Common myeloid progenitor, CD34-positive (primary cell): ENCODE data around the gene SMNDC1.

Experiments
- CTCF ChIA-PET: fragments of 350-600 bp; sonication (Branson Sonifier 250); formaldehyde crosslinking; loops from one replicate; lab custom pipeline; 2021; ENCODE audit warnings: antibody characterized with exemption; lab: Charles Lee
- POLR2A ChIA-PET: fragments of 350-600 bp; sonication (Branson Sonifier 250); formaldehyde crosslinking; loops from one replicate; lab custom pipeline; 2021; ENCODE audit warnings: antibody characterized with exemption; lab: Charles Lee
- DNase-seq, 3 donors: peaks; one replicate each; pipeline versions ENCODE4 v3.0.0 to v3.0.0-alpha.2; 2013
- H3K27ac ChIP-seq, 2 experiments: 1 replicate in 1 of 2; 2 replicates in 1 of 2; pipeline ENCODE4 v1.7.0; 2013; ENCODE audit warnings: inconsistent platforms in 2 of 2, low read length in 2 of 2, mild to moderate bottlenecking in 2 of 2, low read depth in 1 of 2, moderate library complexity in 1 of 2; ENCODE audit not compliant: severe bottlenecking in 2 of 2, insufficient read depth in 1 of 2, poor library complexity in 1 of 2
- H3K27me3 ChIP-seq, 5 experiments: replicated peaks in 2 of 5; 1 replicate in 3 of 5; 2 replicates in 2 of 5; pipeline versions ENCODE4 v1.6.1 to v1.7.0; 2013; ENCODE audit warnings: low read length in 4 of 5, mild to moderate bottlenecking in 2 of 5, moderate library complexity in 2 of 5, inconsistent platforms in 1 of 5; ENCODE audit not compliant: insufficient read depth in 5 of 5, control insufficient read depth in 4 of 5
- H3K36me3 ChIP-seq, 4 experiments: 1 replicate in 2 of 4; 2 replicates in 2 of 4; pipeline versions ENCODE4 v1.6.1 to v1.7.0; 2013; ENCODE audit warnings: low read length in 3 of 4, control low read depth in 1 of 4, mild to moderate bottlenecking in 1 of 4; ENCODE audit not compliant: control insufficient read depth in 4 of 4, insufficient read depth in 4 of 4
- H3K4me1 ChIP-seq, 4 experiments: 1 replicate in 3 of 4; 2 replicates in 1 of 4; pipeline versions ENCODE4 v1.6.1 to v1.7.1; 2013; ENCODE audit warnings: low read length in 3 of 4, mild to moderate bottlenecking in 3 of 4, control low read depth in 1 of 4, inconsistent platforms in 1 of 4, moderate library complexity in 1 of 4; ENCODE audit not compliant: control insufficient read depth in 4 of 4, insufficient read depth in 4 of 4; ENCODE audit errors: control extremely low read depth in 1 of 4
- H3K4me3 ChIP-seq, 7 experiments: 1 replicate in 4 of 7; 2 replicates in 3 of 7; pipeline versions ENCODE4 v1.5.1 to v1.7.0; 2013; ENCODE audit warnings: mild to moderate bottlenecking in 7 of 7, low read length in 6 of 7, moderate library complexity in 6 of 7, inconsistent platforms in 2 of 7, low read depth in 2 of 7, control low read depth in 1 of 7; ENCODE audit not compliant: insufficient read depth in 4 of 7, control insufficient read depth in 1 of 7; ENCODE audit errors: extremely low read depth in 1 of 7
- H3K9me3 ChIP-seq, 5 experiments: 1 replicate in 4 of 5; 2 replicates in 1 of 5; pipeline versions ENCODE4 v1.6.1 to v1.7.1; 2013; ENCODE audit warnings: low read length in 4 of 5, mild to moderate bottlenecking in 2 of 5, inconsistent platforms in 1 of 5, low read depth in 1 of 5, moderate library complexity in 1 of 5; ENCODE audit not compliant: control insufficient read depth in 4 of 5, insufficient read depth in 2 of 5; ENCODE audit errors: control extremely low read depth in 1 of 5
- WGBS: methylation state at CpG from one replicate; pipeline ENCODE4 v1.1.5; 2013; ENCODE audit not compliant: insufficient coverage; 5-methylcytosine and 5-hydroxymethylcytosine counted together

The SMNDC1 gene

GRCh38 chr10:110300486-110300986 lies 4.2 kb downstream of the SMNDC1 start:
- ChIA-PET POLR2A (no interaction called here), CTCF (interaction anchor here (0.6 to 1.3 kb wide), 2 partner anchors 22 to 245 kb away, joined by 3 read pairs; no protein-coding TSS in a partner anchor)
- no peak overlapping the region for H3K27ac ChIP-seq
- no peaks in the 10 kb centered on the region for H3K27me3 ChIP-seq
- H3K4me1 ChIP-seq = peaks cover 9 to 15% (median 12%) of the 10 kb centered on the region in 4 experiments
- DNase-seq = no peak
- peaks cover 14 to 69% (median 49%) of the 10 kb centered on the region in 4 experiments for H3K36me3 ChIP-seq
- no peak overlapping the region for H3K4me3 ChIP-seq
- WGBS = 100% methylated on average over 1 of the region's 5 CpGs
- no peaks in the 10 kb centered on the region for H3K9me3 ChIP-seq

DNA sequence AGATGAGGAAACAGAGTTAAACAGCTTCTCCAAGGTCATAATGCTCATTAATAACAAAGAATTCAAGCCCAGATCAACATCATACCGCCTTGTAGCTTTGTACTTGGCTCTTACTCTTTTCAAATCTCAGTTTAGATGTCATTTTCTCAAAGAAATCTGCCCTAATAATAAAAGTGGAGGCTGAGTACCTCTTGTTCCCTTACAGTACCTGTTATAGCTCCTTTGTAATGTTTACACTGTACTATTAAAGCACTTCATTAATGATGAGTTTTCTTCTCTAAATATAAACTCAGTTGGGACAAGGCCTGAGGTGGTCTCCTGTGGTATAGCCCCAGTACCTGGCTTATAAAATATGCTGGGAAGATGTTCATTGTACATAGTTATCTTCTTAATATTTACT lies 7.8 kb downstream of the SMNDC1 start:
- no peaks in the 10 kb centered on the region for H3K27me3 ChIP-seq
- H3K36me3 ChIP-seq = peaks cover 27 to 95% (median 61%) of the 10 kb centered on the region in 4 experiments
- no peak overlapping the region for H3K4me3 ChIP-seq
- 100% methylated on average over 1 of the region's 1 CpG for WGBS
- ChIA-PET CTCF (interaction anchor here (0.6 to 2.8 kb wide), 6 partner anchors 8 to 303 kb away, joined by 3 to 7 read pairs (median 4); no protein-coding TSS in a partner anchor), POLR2A (no interaction called here)
- peaks cover 0 to 2% (median 0%) of the 10 kb centered on the region in 4 experiments for H3K4me1 ChIP-seq
- H3K27ac ChIP-seq = no peak overlapping the region
- DNase-seq = no peak
- no peaks in the 10 kb centered on the region for H3K9me3 ChIP-seq

DNA sequence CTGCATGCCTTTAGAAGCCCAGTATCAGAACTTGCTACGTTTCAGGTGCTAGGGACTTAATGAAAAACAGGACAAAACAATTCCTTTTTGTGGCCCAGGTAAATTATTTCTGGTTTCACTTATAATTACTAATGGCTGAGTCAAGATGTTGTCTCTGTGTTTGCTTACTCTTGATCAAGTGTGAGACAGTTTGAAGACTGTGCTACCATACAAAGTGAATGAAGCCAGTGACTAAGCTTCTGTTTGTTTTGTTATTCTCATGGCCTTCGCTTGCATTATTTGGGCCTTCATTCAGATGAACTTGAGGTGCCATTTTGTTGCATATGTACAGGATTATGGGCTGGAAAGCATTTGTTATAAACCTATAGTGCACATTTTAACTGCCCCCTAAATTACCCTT lies 17.9 kb downstream of the SMNDC1 start:
- no peak overlapping the region for H3K27ac ChIP-seq
- H3K9me3 ChIP-seq = no peaks in the 10 kb centered on the region
- no peak overlapping the region for H3K4me3 ChIP-seq
- no peak for DNase-seq
- POLR2A ChIA-PET = no interaction called here
- H3K4me1 ChIP-seq = no peaks in the 10 kb centered on the region
- H3K27me3 ChIP-seq = no peaks in the 10 kb centered on the region
- CTCF ChIA-PET = interaction anchor here (0.6 to 1.8 kb wide), 2 partner anchors 47 to 112 kb away, joined by 3 to 5 read pairs; no protein-coding TSS in a partner anchor
- H3K36me3 ChIP-seq = peaks cover 2 to 45% (median 31%) of the 10 kb centered on the region in 4 experiments
- 100% methylated on average over 1 of the region's 2 CpGs for WGBS

DNA sequence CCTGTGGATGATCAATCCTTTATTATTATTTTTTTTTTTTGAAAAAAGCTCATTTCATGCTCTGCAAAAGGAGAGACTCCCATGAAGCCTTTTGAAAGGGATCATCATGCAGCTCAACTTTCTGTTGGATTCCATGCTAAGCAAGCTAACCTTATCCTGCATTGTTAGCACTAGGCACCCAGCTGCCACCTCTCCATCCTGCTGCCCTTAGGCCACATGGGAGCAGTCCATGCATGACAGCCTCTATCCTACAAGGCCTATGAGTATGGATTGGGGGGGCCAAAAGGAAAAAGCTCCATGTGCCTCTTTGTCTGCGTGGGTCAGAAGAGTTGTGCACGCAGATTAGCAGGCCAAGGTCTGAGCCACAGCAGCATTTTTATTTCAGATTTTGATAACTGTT lies 19.2 kb downstream of the SMNDC1 start:
- Histone ChIP-seq H3K27me3 (no peaks in the 10 kb centered on the region), H3K36me3 (peaks cover 2 to 34% (median 22%) of the 10 kb centered on the region in 4 experiments), H3K27ac (no peak overlapping the region), H3K4me1 (no peaks in the 10 kb centered on the region), H3K4me3 (no peak overlapping the region), H3K9me3 (no peaks in the 10 kb centered on the region)
- CTCF ChIA-PET = interaction anchor here (0.7 to 1.8 kb wide), 9 partner anchors 11 to 404 kb away, joined by 3 to 5 read pairs (median 3); no protein-coding TSS in a partner anchor
- POLR2A ChIA-PET = interaction anchor here (0.6 kb wide), 1 partner anchor 383 kb away, joined by 3 read pairs; no protein-coding TSS in a partner anchor
- no peak for DNase-seq
- WGBS = no CpG with 5 or more reads among the region's 2 CpGs

- Histone ChIP-seq H3K27ac (no peak overlapping the region), H3K4me3 (no peak overlapping the region), H3K9me3 (no peaks in the 10 kb centered on the region), H3K27me3 (no peaks in the 10 kb centered on the region), H3K4me1 (peaks cover 0 to 2% (median 0%) of the 10 kb centered on the region in 4 experiments), H3K36me3 (peaks cover 2 to 28% (median 20%) of the 10 kb centered on the region in 4 experiments)
- ChIA-PET CTCF (interaction anchor here (0.9 to 2.1 kb wide), 7 partner anchors 10 to 146 kb away, joined by 3 to 10 read pairs (median 3); no protein-coding TSS in a partner anchor), POLR2A (no interaction called here)
- 100% methylated on average over 2 of the region's 3 CpGs for WGBS
- DNase-seq = no peak
Measured at GRCh38 chr10:110284262-110284661, 20.5 kb downstream of the SMNDC1 start.

GRCh38 chr10:110279407-110279986 lies 25.2 kb downstream of the SMNDC1 start:
- Histone ChIP-seq H3K36me3 (peaks cover 0 to 3% (median 1%) of the 10 kb centered on the region in 4 experiments), H3K9me3 (no peaks in the 10 kb centered on the region), H3K4me1 (peaks cover 0 to 11% (median 5%) of the 10 kb centered on the region in 4 experiments), H3K27me3 (no peaks in the 10 kb centered on the region), H3K4me3 (peak overlapping the region in 1 of 7 experiments; percentile 42), H3K27ac (no peak overlapping the region)
- ChIA-PET POLR2A (no interaction called here), CTCF (interaction anchor here (0.7 to 3.7 kb wide), 36 partner anchors 10 to 359 kb away, joined by 3 to 72 read pairs (median 4); partner anchors contain the start of genes MXI1 and SMNDC1)
- DNase-seq = peak; percentile 81 to 87 (median 86)
- 40% methylated on average over 5 of the region's 6 CpGs for WGBS
